ENCODE measurements around the gene STIM1. TPM values are rescaled to one million over a fixed set of nuclear protein-coding genes. Genes with fewer than 3 reads are reported as not detected.
A peak's percentile ranks its signal among the peaks of the same experiment; 100 is the strongest.

STIM1 gene
- total RNA-seq, 4 donors from 2014 or later = 42.2 to 71.0 (median 51.1) TPM

- no peak for DNase-seq (ENCODE audit: low spot score)
- TF ChIP-seq, protein P1, sequence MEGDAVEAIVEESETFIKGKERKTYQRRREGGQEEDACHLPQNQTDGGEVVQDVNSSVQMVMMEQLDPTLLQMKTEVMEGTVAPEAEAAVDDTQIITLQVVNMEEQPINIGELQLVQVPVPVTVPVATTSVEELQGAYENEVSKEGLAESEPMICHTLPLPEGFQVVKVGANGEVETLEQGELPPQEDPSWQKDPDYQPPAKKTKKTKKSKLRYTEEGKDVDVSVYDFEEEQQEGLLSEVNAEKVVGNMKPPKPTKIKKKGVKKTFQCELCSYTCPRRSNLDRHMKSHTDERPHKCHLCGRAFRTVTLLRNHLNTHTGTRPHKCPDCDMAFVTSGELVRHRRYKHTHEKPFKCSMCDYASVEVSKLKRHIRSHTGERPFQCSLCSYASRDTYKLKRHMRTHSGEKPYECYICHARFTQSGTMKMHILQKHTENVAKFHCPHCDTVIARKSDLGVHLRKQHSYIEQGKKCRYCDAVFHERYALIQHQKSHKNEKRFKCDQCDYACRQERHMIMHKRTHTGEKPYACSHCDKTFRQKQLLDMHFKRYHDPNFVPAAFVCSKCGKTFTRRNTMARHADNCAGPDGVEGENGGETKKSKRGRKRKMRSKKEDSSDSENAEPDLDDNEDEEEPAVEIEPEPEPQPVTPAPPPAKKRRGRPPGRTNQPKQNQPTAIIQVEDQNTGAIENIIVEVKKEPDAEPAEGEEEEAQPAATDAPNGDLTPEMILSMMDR (IDR thresholded peaks at IDR 0.05) = no peak
- ATAC-seq (ENCODE audit: low FRiP score) = no peak
Measured at GRCh38 chr11:3865388-3866193, 10.1 kb downstream of the STIM1 start.

GRCh38 chr11:3866206-3866605, 10.7 kb downstream of the STIM1 start:
- ATAC-seq (ENCODE audit: low FRiP score) (no peak), DNase-seq (ENCODE audit: low spot score) (no peak)
- TF ChIP-seq, protein P1 (IDR thresholded peaks at IDR 0.05) = no peak

DNA sequence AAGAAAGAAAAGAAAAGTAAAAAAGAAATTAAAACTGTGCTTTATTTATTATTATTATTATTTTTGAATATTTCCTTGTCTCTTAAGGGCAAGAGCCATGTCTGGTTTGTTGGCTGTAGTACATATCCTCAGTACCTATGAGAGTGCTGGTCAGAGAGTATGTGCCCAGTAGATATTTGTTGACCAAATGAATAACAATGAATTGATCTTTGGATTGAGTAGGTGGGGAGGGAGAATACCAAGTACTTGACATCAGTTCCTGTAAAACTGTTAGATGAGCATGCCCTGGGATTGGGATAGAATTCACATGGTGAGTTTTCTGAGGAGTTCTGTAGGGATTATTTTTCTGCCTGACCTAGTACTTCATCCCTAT, 11.4 kb downstream of the STIM1 start:
- DNase-seq (ENCODE audit: low spot score) = no peak
- TF ChIP-seq, protein P1 (IDR thresholded peaks at IDR 0.05) = no peak
- ATAC-seq (ENCODE audit: low FRiP score) = no peak

DNA sequence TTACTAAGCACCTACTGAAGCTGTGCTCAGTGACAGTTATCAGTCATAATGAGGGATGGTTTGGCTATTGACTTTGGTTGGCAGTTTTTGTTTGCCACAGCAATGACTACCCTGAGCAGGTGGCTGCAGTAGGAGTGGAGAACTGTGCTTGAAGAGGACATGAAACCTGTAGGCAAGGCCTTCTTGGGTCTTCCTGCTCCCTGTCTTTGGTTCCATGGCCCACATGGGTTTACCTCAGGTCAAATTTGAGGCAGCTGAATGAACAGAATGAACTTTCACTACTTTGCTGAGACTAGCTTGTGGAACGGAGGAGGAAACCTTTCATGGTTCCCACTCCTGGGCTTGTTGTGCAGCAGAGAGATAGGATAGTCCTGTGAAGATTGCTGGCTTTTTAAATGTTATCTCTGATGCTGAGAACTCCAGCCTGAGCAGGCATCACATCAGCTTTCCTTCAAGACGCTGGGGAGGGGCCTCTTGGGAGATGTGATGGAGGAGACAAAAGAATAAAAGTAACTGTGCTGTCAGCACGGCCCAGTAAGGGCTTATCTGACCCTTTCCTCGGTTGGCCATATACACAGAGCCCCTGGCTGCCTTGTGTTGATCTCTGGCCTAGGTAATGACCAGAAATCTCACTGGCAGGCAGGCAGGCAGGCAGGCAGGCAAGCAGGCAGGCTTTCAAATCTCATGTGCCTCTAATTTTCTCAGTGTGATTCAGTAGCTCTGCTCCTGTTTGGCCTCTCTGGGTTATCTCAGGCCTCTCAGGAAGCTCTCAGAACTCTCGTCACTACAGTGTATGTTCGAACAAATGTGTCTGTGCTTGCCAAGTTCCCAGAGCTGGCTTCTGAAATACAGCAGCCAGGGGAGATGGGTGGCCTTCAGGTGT, 12.0 kb downstream of the STIM1 start:
- ATAC-seq (ENCODE audit: low FRiP score) (peak; percentile 50), DNase-seq (ENCODE audit: low spot score) (no peak)
- TF ChIP-seq, protein P1 (IDR thresholded peaks at IDR 0.05) = no peak

DNA sequence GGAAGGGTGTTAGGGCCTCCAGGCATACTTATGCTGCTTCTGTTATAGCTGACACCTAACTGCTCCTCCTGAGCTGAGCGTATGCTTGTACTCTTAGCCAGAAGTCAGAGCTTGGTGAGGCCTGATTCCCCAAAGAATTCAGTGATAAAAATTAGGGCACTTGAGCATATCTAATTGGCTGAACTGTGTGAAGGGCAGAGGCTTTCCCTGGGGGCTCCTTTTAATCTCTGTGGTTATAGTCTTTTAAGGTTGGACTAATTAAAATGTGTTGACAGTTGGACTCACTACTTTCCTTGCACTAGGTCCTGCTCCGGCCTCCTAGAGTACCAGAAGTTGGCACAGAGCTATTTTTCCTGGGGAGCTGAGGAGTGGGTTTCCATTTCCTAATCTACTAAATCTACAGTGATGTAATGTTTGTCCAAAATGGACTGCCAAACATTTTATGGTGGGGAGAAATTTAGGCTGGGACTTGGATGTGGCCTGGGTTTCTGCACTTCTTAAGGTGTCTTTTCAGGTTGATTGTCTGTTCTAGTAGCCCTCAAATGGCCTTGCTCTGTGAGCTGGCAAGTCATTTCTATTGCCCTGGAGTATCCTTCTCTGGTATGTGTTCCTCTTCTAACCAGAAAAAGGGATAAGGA, 18.4 kb downstream of the STIM1 start:
- TF ChIP-seq, protein P1 (IDR thresholded peaks at IDR 0.05) = no peak
- DNase-seq (ENCODE audit: low spot score) = no peak
- ATAC-seq (ENCODE audit: low FRiP score) = no peak

DNA sequence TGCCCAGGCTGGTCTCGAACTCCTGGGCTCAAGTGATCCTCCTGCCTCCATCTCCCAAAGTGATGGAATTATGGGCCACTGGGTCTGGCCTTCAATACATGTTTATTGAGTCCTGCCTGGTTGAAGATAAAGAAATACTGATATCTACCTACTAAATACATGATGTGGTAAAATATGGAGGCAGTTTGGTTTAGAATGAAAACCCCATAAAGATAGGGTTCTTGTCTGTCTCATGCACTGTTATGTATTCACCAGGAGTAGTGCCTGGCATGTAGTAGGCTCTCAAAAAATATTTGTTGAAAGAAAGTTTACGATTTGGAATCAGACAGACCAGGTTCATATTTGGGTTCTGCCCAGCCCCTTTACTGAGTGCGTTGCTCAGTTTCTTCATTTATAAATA, 21.1 kb downstream of the STIM1 start:
- ATAC-seq (ENCODE audit: low FRiP score) (no peak), DNase-seq (ENCODE audit: low spot score) (no peak)
- TF ChIP-seq, protein P1 (IDR thresholded peaks at IDR 0.05) = no peak

Data from omental fat pad (tissue), 4 donors.